HepG2 (cell line): Measurements from ENCODE around the gene GABBR2. TPM values are rescaled to one million over a fixed set of nuclear protein-coding genes. Genes with fewer than 3 reads are reported as not detected.

ENCODE experiments used
- ATAC-seq: fragments of 200-7000 bp; cut with Tn5 transposase; 3 replicates; pipeline ENCODE4 v1.9.1; 2020; ENCODE audit warnings: mild to moderate bottlenecking, moderate library complexity
- BruUV-seq: library from RNA; stranded (reverse); fragments of 400-500 nt; replicated peaks from 2 replicates; lab custom pipeline; 2021; lab: Mats Ljungman, UMichigan
- CTCF ChIA-PET: fragments of 300-600 bp; formaldehyde crosslinking; extraction: SDS; loops from one replicate; lab custom pipeline; 2021; ENCODE audit warnings: low total read pairs, inconsistent platforms, low intra/inter-chr PET ratio; lab: Yijun Ruan, JAX
- POLR2A ChIA-PET: fragments of 350-600 bp; sonication (Branson Sonifier 250); formaldehyde crosslinking; loops from one replicate; lab custom pipeline; 2020; ENCODE audit warnings: antibody characterized with exemption, inconsistent platforms; lab: Yijun Ruan, JAX
- DNase-seq: peaks from one replicate; pipeline ENCODE4 v3.0.0-alpha.2; 2015; ENCODE audit warnings: low spot score
- FAIRE-seq: peaks from 3 replicates; lab custom pipeline; 2011; peaks lifted over from hg19 to GRCh38; lab: Jason Lieb, UNC
- H2AFZ ChIP-seq: one replicate; pipeline ENCODE4 v1.6.1; 2011; ENCODE audit warnings: low read length, inconsistent platforms
- H3K27ac ChIP-seq: fragments of 300-600 bp; 3 replicates; pipeline ENCODE4 v1.8.0; 2011; ENCODE audit warnings: mixed run types, mild to moderate bottlenecking, mixed read lengths, low read length, inconsistent platforms; ENCODE audit not compliant: insufficient read depth; ENCODE audit errors: extremely low read length
- H3K27me3 ChIP-seq, 2 experiments: fragments of 200-600 bp in 1 of 2; 2 replicates in 1 of 2; 3 replicates in 1 of 2; pipeline versions ENCODE4 v1.6.0 to v1.8.0; 2011; ENCODE audit warnings: low read length in 2 of 2, mild to moderate bottlenecking in 2 of 2, moderate library complexity in 2 of 2, inconsistent platforms in 1 of 2; ENCODE audit not compliant: insufficient read depth in 2 of 2, control insufficient read depth in 1 of 2
- H3K36me3 ChIP-seq, 2 experiments: fragments of 200-600 bp in 1 of 2; replicated peaks in 1 of 2; 2 replicates in 1 of 2; 3 replicates in 1 of 2; pipeline versions ENCODE4 v1.5.1 to v1.8.0; 2011; ENCODE audit warnings: low read length in 2 of 2, inconsistent platforms in 1 of 2; ENCODE audit not compliant: insufficient read depth in 2 of 2, control insufficient read depth in 1 of 2
- H3K4me1 ChIP-seq: 2 replicates; pipeline ENCODE4 v1.5.1; 2012; ENCODE audit warnings: low read length, inconsistent platforms; ENCODE audit not compliant: insufficient read depth
- H3K4me2 ChIP-seq: 2 replicates; pipeline ENCODE4 v1.6.0; 2011; ENCODE audit warnings: low read depth, low read length, inconsistent platforms
- H3K4me3 ChIP-seq, 3 experiments: fragments of 200-600 bp in 1 of 3; sonication (generic), shearing (Covaris generic) in 1 of 3; replicated peaks in 1 of 3; 2 replicates each; pipeline ENCODE4 v1.5.1; 2011 to 2016; ENCODE audit warnings: low read length in 3 of 3, inconsistent platforms in 2 of 3, low read depth in 2 of 3, mild to moderate bottlenecking in 2 of 3, control low read depth in 1 of 3, mixed read lengths in 1 of 3; ENCODE audit not compliant: insufficient read depth in 1 of 3
- H3K79me2 ChIP-seq: one replicate; pipeline ENCODE4 v1.6.1; 2011; ENCODE audit warnings: low read length, inconsistent platforms; ENCODE audit not compliant: insufficient read depth
- H3K9ac ChIP-seq: 2 replicates; pipeline ENCODE4 v1.6.0; 2011; ENCODE audit warnings: mild to moderate bottlenecking, low read depth, low read length, inconsistent platforms; ENCODE audit not compliant: insufficient read depth
- H3K9me3 ChIP-seq: 2 replicates; pipeline ENCODE4 v1.5.1; 2012; ENCODE audit warnings: mild to moderate bottlenecking, low read length
- H4K20me1 ChIP-seq: 2 replicates; pipeline ENCODE4 v1.6.0; 2011; ENCODE audit warnings: inconsistent platforms, mild to moderate bottlenecking, low read length, moderate library complexity; ENCODE audit not compliant: insufficient read depth
- ELF3 ChIP-seq: IDR thresholded peaks from 2 replicates; pipeline ENCODE4 v1.6.1; 2016; ENCODE audit warnings: missing genetic modification reagents, missing compliant biosample characterization
- HES4 ChIP-seq: sonication (generic); formaldehyde crosslinking; IDR thresholded peaks from 2 replicates; pipeline ENCODE4 v1.9.0; 2021; ENCODE audit warnings: mild to moderate bottlenecking, missing genetic modification reagents, borderline replicate concordance
- KLF16 ChIP-seq, 2 experiments: sonication (generic) in 1 of 2; formaldehyde crosslinking in 1 of 2; IDR thresholded peaks; 2 replicates each; pipeline versions ENCODE4 v1.6.1 to v1.8.0; 2016 to 2023; ENCODE audit warnings: missing genetic modification reagents in 2 of 2, missing compliant biosample characterization in 1 of 2
- MXD4 ChIP-seq: IDR thresholded peaks from 2 replicates; pipeline ENCODE4 v1.6.1; 2016; ENCODE audit warnings: mild to moderate bottlenecking, missing biosample characterization, missing genetic modification reagents
- SIN3B ChIP-seq: fragments of 150-350 bp; IDR thresholded peaks from 2 replicates; pipeline ENCODE4 v1.6.1; 2014; ENCODE audit warnings: low read length
- YY1 ChIP-seq: IDR thresholded peaks from 2 replicates; pipeline ENCODE4 v1.6.1; 2011; ENCODE audit warnings: low read length, low read depth, moderate library complexity, mild to moderate bottlenecking; ENCODE audit not compliant: insufficient read depth, insufficient replicate concordance
- ZNF501 ChIP-seq: sonication (generic); formaldehyde crosslinking; IDR thresholded peaks from 2 replicates; pipeline ENCODE4 v1.5.1; 2020; ENCODE audit warnings: mild to moderate bottlenecking, moderate library complexity, missing genetic modification reagents
- ZNF510 ChIP-seq: sonication (generic); formaldehyde crosslinking; IDR thresholded peaks from 2 replicates; pipeline ENCODE4 v1.4.0; 2020; ENCODE audit warnings: low read depth, mild to moderate bottlenecking, missing genetic modification reagents
- ZNF547 ChIP-seq: sonication (generic); formaldehyde crosslinking; IDR thresholded peaks from 2 replicates; pipeline ENCODE4 v1.5.1; 2020; ENCODE audit warnings: mild to moderate bottlenecking, missing genetic modification reagents
- ZSCAN29 ChIP-seq: sonication (generic); formaldehyde crosslinking; conservative IDR thresholded peaks from 2 replicates; pipeline ENCODE4 v1.4.0; 2020; ENCODE audit warnings: mild to moderate bottlenecking, missing genetic modification reagents
- WGBS: methylation state at CpG from one replicate; pipeline ENCODE4 v1.1.6; 2017; ENCODE audit warnings: low lambda C conversion rate; 5-methylcytosine and 5-hydroxymethylcytosine counted together
- in situ Hi-C: cut with HindIII; loops from 2 replicates; pipeline ENCODE4 v1.10.0; 2017; ENCODE audit warnings: low pct_unique_long_range_greater_than_20kb; ENCODE audit not compliant: extremely low pct_ligation_motif_present
- intact Hi-C: fragments of 100-400 bp; cut with micrococcal nuclease; formaldehyde crosslinking; loops from one replicate; pipeline ENCODE4 v1.10.0; 2022; ENCODE audit not compliant: unreplicated experiment
- polyA plus RNA-seq, 8 experiments: library from polyadenylated mRNA; depleted of rRNA in 3 of 8; stranded (reverse) in 7 of 8; unstranded in 1 of 8; fragments of >200 nt; fragmentation: Illumina TruSeq in 4 of 8; extraction: Trizol in 4 of 8; gene quantifications; 2 replicates each; pipeline versions ENCODE4 v1.2.1 to v1.2.3, GENCODE V29; 2011 to 2016; ENCODE audit warnings: low read depth in 4 of 8, missing spikeins in 1 of 8, mixed read lengths in 1 of 8; ENCODE audit not compliant: insufficient read depth in 1 of 8
- total RNA-seq, 5 experiments: library from RNA; depleted of rRNA; stranded (reverse); fragments of >200 nt; fragmentation: Illumina TruSeq; extraction: Trizol; gene quantifications; 2 replicates each; pipeline ENCODE4 v1.2.3, GENCODE V29; 2016; ENCODE audit warnings: low read depth in 1 of 5

The GABBR2 gene
- total and polyA plus RNA-seq, 2 of the 13 experiments (the other 11 are each of a cell fraction or from before 2014, with no cell fraction given), result 0.02 TPM; not detected in 1

DNA sequence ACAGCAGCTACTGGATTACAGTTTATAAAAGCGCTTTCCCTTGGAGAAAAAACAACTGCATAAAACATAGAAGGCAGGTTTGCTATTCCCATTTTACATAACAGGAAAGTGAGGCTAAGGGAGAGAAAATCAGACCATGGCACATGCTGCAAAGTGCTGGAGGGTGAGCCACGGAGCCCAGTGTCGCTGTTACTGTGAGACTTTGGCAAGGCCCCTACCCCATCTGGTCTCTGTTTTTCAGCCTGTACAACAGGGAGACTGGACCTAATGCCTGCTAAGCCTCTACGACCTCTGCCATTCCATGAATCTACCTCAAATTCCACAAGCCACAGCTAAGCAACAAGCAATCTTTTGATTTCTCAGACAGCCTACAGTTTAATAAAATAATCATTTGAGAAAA, 139.2 kb downstream of the GABBR2 start:
- 0% methylated on average over 4 of the region's 4 CpGs for WGBS
- in situ Hi-C loops (no loop called here), intact Hi-C loops (no loop called here)
- no peaks in the 10 kb centered on the region for H4K20me1 ChIP-seq
- H3K27me3 ChIP-seq, result peaks cover 1 to 5% of the 10 kb centered on the region in 2 experiments; a peak in 2 of 5 replicates
- CTCF ChIA-PET, result no interaction called here
- H3K9me3 ChIP-seq, result no peaks in the 10 kb centered on the region
- no peak for FAIRE-seq
- H3K9ac ChIP-seq, result no peak overlapping the region
- no peak overlapping the region for H2AFZ ChIP-seq
- no peak overlapping the region for H3K27ac ChIP-seq
- H3K4me1 ChIP-seq, result no peaks in the 10 kb centered on the region
- BruUV-seq, result no TSS peak
- no peaks in the 10 kb centered on the region for H3K36me3 ChIP-seq
- no peak for DNase-seq
- no peak overlapping the region for H3K4me2 ChIP-seq
- H3K79me2 ChIP-seq, result no peaks in the 10 kb centered on the region
- no peak overlapping the region for H3K4me3 ChIP-seq
- no peak for ATAC-seq
- POLR2A ChIA-PET, result no interaction called here
- TF ChIP-seq SIN3B (no peak), ZNF510 (no peak), ZNF501 (CRISPR knock-in tag) (no peak), ZNF547 (no peak), HES4 (no peak), KLF16 (CRISPR knock-in tag; IDR thresholded peaks at IDR 0.05) (no peak), ZSCAN29 (CRISPR knock-in tag) (no peak), ELF3 (no peak), YY1 (no peak)

DNA sequence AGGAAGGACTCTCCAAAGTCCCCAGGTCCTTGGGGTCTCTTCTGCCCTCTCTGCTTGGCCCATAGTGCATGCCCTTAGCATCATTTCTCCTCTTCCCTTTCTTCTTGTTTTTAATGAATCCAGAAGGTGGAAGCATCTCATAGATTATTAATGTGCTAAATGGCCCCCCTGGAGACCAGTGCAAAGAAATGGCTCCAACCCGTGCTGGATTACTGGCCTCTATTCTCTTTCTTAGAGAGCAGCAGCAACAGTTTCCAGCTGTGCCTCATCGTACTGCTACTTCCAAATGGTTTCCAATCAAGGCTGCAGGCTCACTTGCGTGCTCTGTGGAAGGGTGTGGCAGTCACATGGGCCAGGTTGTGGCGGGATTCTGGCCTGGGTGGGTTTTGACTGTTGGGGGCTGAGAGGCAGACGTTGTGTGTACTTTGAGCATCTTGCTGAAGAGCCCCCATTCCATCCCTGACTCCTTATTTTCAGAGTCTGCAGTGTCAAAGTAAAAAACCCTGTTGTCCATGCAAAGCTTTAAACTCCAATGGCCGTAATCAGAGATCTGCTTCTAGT, 139.7 kb downstream of the GABBR2 start:
- WGBS, result 15% methylated on average over 6 of the region's 6 CpGs
- no peaks in the 10 kb centered on the region for H3K4me1 ChIP-seq
- no peaks in the 10 kb centered on the region for H4K20me1 ChIP-seq
- no TSS peak for BruUV-seq
- CTCF ChIA-PET, result no interaction called here
- no peaks in the 10 kb centered on the region for H3K36me3 ChIP-seq
- no peak overlapping the region for H3K4me3 ChIP-seq
- no peak for TF ChIP-seq MXD4
- TF ChIP-seq, all 625 proteins: peak for 0
- Histone ChIP-seq H3K79me2 (no peaks in the 10 kb centered on the region), H3K4me2 (no peak overlapping the region), H3K9me3 (no peaks in the 10 kb centered on the region), H2AFZ (no peak overlapping the region), H3K9ac (no peak overlapping the region), H3K27ac (no peak overlapping the region), H3K27me3 (peaks cover 1 to 5% of the 10 kb centered on the region in 2 experiments; a peak in 2 of 5 replicates)
- POLR2A ChIA-PET, result no interaction called here
- no peak for ATAC-seq
- no peak for FAIRE-seq
- intact Hi-C loops, result no loop called here
- in situ Hi-C loops, result no loop called here
- no peak for DNase-seq
